ENCODE results near the gene FLRT1. TPM values are rescaled to one million over a fixed set of nuclear protein-coding genes. Genes with fewer than 3 reads are reported as not detected.

Gene FLRT1
- total RNA-seq, 1 donor from 2014 or later = not detected

- no peak for DNase-seq (ENCODE audit: low read depth, low spot score)
Observed at GRCh38 chr11:64007160-64007628, 28.5 kb upstream of the FLRT1 start.

- peak; percentile 5 for DNase-seq (ENCODE audit: low read depth, low spot score)
Observed at GRCh38 chr11:64007629-64008282, 28.0 kb upstream of the FLRT1 start.

GRCh38 chr11:64008283-64008913 lies 27.3 kb upstream of the FLRT1 start:
- no peak for DNase-seq (ENCODE audit: low read depth, low spot score)

GRCh38 chr11:64008914-64009633 lies 26.7 kb upstream of the FLRT1 start:
- DNase-seq (ENCODE audit: low read depth, low spot score) = no peak

GRCh38 chr11:64009710-64010109 lies 26.0 kb upstream of the FLRT1 start:
- DNase-seq (ENCODE audit: low read depth, low spot score) = no peak

GRCh38 chr11:64010783-64011182 lies 24.9 kb upstream of the FLRT1 start:
- no peak for DNase-seq (ENCODE audit: low read depth, low spot score)

GRCh38 chr11:64011371-64011770 lies 24.4 kb upstream of the FLRT1 start:
- DNase-seq (ENCODE audit: low read depth, low spot score) = no peak

GRCh38 chr11:64013141-64013896 lies 22.4 kb upstream of the FLRT1 start:
- no peak for DNase-seq (ENCODE audit: low read depth, low spot score)

GRCh38 chr11:64014356-64014755 lies 21.4 kb upstream of the FLRT1 start:
- no peak for DNase-seq (ENCODE audit: low read depth, low spot score)

GRCh38 chr11:64015510-64015909 lies 20.2 kb upstream of the FLRT1 start:
- no peak for DNase-seq (ENCODE audit: low read depth, low spot score)

GRCh38 chr11:64015935-64016845 lies 19.5 kb upstream of the FLRT1 start:
- DNase-seq (ENCODE audit: low read depth, low spot score) = no peak

- DNase-seq (ENCODE audit: low read depth, low spot score) = no peak
Observed at GRCh38 chr11:64017945-64018224, 17.8 kb upstream of the FLRT1 start.

- DNase-seq (ENCODE audit: low read depth, low spot score) = no peak
Observed at GRCh38 chr11:64018310-64018709, 17.4 kb upstream of the FLRT1 start.

- no peak for DNase-seq (ENCODE audit: low read depth, low spot score)
Observed at GRCh38 chr11:64019106-64020037, 16.4 kb upstream of the FLRT1 start.

- DNase-seq (ENCODE audit: low read depth, low spot score) = no peak
Observed at GRCh38 chr11:64020976-64021756, 14.6 kb upstream of the FLRT1 start.

GRCh38 chr11:64021757-64022093 lies 14.0 kb upstream of the FLRT1 start:
- no peak for DNase-seq (ENCODE audit: low read depth, low spot score)

GRCh38 chr11:64022125-64022784 lies 13.5 kb upstream of the FLRT1 start:
- no peak for DNase-seq (ENCODE audit: low read depth, low spot score)

Measured in pulmonary artery endothelial cell (primary cell).